Type B pancreatic cell (in vitro differentiated cells): ENCODE measurements around the gene SLC29A3. TPM values are rescaled to one million over a fixed set of nuclear protein-coding genes. Genes with fewer than 3 reads are reported as not detected.

Experiments used
- DNase-seq: peaks from one replicate; pipeline ENCODE4 v3.0.0; 2021; ENCODE audit warnings: mixed read lengths; ENCODE audit not compliant: unreplicated experiment; ENCODE audit errors: extremely low spot score
- H3K27ac Mint-ChIP-seq: 2 replicates; pipeline ENCODE4 v1.8.0; 2021; ENCODE audit warnings: mild to moderate bottlenecking, mixed read lengths
- H3K27me3 Mint-ChIP-seq: 2 replicates; pipeline ENCODE4 v1.8.0; 2021; ENCODE audit warnings: mixed read lengths
- H3K36me3 Mint-ChIP-seq: 2 replicates; pipeline ENCODE4 v1.8.0; 2021; ENCODE audit warnings: mixed read lengths
- H3K4me1 Mint-ChIP-seq: one replicate; pipeline ENCODE4 v1.8.0; 2021; ENCODE audit warnings: mixed read lengths; ENCODE audit not compliant: unreplicated experiment
- H3K4me3 Mint-ChIP-seq: 2 replicates; pipeline ENCODE4 v1.8.0; 2021; ENCODE audit warnings: mild to moderate bottlenecking, mixed read lengths
- H3K9me3 Mint-ChIP-seq: 2 replicates; pipeline ENCODE4 v1.8.0; 2021; ENCODE audit warnings: mixed read lengths
- CTCF ChIP-seq: fragments of 200-600 bp; sonication (generic); conservative IDR thresholded peaks from 2 replicates; pipeline ENCODE4 v1.5.0; 2021; ENCODE audit warnings: antibody characterized with exemption, mild to moderate bottlenecking
- total RNA-seq: library from RNA; stranded (reverse); gene quantifications from 2 replicates; pipeline ENCODE4 v1.2.1, GENCODE V29; 2021; ENCODE audit warnings: low replicate concordance

The SLC29A3 gene
- total RNA-seq, 1 donor from 2014 or later, result 8.8 TPM

- no peak for DNase-seq
- peak; percentile 90 for TF ChIP-seq CTCF
- no peaks in the 10 kb centered on the region for H3K9me3 Mint-ChIP-seq
- peaks cover 4% of the 10 kb centered on the region for H3K27me3 Mint-ChIP-seq
- H3K4me3 Mint-ChIP-seq, result no peak overlapping the region
- peaks cover 5% of the 10 kb centered on the region for H3K36me3 Mint-ChIP-seq
- H3K4me1 Mint-ChIP-seq, result peaks cover 4% of the 10 kb centered on the region
- no peak overlapping the region for H3K27ac Mint-ChIP-seq
These were observed 33.9 kb upstream of the SLC29A3 start for GRCh38 chr10:71285180-71285545.

DNA sequence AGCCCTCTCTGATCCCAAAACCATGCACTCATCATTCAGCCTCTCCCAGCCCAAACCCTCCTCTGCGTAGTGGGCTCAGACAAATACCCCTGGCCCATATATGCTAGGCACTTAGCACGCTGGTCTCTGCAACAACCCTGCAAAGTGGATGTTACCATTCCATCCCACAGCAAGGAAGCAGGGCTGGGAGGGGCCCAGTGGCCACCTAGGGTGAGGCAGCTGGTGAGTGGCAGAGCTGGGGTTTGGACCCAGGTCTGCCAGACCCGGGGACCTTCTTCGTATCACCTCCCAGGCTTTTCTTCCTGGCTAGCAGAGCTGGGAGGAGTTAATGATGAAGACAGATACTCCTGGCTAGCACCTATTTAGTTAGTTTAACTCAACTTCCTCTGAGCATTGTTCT lies 33.1 kb upstream of the SLC29A3 start:
- DNase-seq, result no peak
- no peak overlapping the region for H3K27ac Mint-ChIP-seq
- H3K27me3 Mint-ChIP-seq, result peaks cover 4% of the 10 kb centered on the region
- no peaks in the 10 kb centered on the region for H3K9me3 Mint-ChIP-seq
- H3K4me3 Mint-ChIP-seq, result no peak overlapping the region
- no peak for TF ChIP-seq CTCF
- H3K4me1 Mint-ChIP-seq, result peaks cover 2% of the 10 kb centered on the region
- H3K36me3 Mint-ChIP-seq, result peaks cover 5% of the 10 kb centered on the region

- Mint-ChIP-seq H3K27me3 (peaks cover 4% of the 10 kb centered on the region), H3K4me3 (no peak overlapping the region), H3K36me3 (peaks cover 5% of the 10 kb centered on the region), H3K27ac (no peak overlapping the region), H3K4me1 (no peaks in the 10 kb centered on the region), H3K9me3 (no peaks in the 10 kb centered on the region)
- no peak for TF ChIP-seq CTCF
- DNase-seq, result no peak
These were observed 32.4 kb upstream of the SLC29A3 start for GRCh38 chr10:71286521-71287294.

DNA sequence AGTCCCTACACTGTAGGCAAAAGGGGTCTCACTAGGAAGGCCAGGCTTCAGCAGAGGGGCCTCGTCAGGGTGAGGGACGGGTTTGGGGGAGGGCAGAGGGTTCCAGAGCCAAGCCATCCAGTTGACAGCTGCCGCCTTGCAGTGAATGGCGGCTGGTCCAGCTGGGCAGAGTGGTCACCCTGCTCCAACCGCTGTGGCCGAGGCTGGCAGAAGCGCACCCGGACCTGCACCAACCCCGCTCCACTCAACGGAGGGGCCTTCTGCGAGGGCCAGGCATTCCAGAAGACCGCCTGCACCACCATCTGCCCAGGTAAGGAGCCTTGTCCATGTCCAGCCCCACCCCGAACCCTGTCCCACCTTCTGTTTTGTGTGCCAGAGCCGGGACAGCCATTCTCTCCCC lies 31.6 kb upstream of the SLC29A3 start:
- no peak for TF ChIP-seq CTCF
- peaks cover 4% of the 10 kb centered on the region for H3K27me3 Mint-ChIP-seq
- H3K36me3 Mint-ChIP-seq, result peaks cover 8% of the 10 kb centered on the region

GRCh38 chr10:71288461-71288860 lies 30.6 kb upstream of the SLC29A3 start:
- no peak for TF ChIP-seq CTCF
- Mint-ChIP-seq H3K4me3 (no peak overlapping the region), H3K9me3 (no peaks in the 10 kb centered on the region), H3K27ac (no peak overlapping the region), H3K27me3 (peaks cover 4% of the 10 kb centered on the region), H3K4me1 (no peaks in the 10 kb centered on the region), H3K36me3 (peaks cover 11% of the 10 kb centered on the region)
- no peak for DNase-seq

More for the DNA sequence above, 31.6 kb upstream of the SLC29A3 start:
- Mint-ChIP-seq H3K4me3 (no peak overlapping the region), H3K9me3 (no peaks in the 10 kb centered on the region), H3K27ac (no peak overlapping the region), H3K4me1 (no peaks in the 10 kb centered on the region)
- no peak for DNase-seq
